ENCODE data around the gene SKAP2.

DNA sequence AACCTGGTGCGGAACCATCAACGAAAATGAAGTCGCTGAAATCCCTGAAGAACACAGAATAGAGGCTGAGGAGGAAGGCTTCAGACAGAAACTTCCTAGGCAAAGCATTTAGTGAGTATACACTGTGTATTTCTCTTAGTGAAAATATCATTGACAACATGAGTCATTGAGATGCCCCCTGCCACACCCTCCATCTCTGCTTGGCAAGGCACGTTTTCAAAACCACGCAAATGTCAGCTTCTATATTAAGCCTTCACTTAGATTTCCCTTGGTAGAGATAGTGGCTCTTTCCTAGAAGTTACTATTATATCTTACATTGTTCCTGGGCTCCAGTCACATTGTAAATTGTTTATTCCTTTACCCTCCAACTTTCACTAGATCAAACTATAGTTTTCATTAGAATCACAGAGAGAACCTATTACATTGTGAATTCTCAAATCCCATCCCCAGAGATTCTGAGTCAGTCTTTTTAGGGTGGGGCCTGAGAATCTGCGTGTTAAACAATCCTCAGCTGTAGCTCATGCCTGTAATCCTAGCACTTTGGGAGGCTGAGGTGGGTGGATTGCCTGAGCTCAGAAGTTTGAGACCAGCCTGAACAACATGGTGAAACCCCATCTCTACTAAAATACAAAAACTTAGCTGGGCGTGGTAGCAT is 4.6 kb upstream of the SKAP2 start:
- TF ChIP-seq, protein P1, sequence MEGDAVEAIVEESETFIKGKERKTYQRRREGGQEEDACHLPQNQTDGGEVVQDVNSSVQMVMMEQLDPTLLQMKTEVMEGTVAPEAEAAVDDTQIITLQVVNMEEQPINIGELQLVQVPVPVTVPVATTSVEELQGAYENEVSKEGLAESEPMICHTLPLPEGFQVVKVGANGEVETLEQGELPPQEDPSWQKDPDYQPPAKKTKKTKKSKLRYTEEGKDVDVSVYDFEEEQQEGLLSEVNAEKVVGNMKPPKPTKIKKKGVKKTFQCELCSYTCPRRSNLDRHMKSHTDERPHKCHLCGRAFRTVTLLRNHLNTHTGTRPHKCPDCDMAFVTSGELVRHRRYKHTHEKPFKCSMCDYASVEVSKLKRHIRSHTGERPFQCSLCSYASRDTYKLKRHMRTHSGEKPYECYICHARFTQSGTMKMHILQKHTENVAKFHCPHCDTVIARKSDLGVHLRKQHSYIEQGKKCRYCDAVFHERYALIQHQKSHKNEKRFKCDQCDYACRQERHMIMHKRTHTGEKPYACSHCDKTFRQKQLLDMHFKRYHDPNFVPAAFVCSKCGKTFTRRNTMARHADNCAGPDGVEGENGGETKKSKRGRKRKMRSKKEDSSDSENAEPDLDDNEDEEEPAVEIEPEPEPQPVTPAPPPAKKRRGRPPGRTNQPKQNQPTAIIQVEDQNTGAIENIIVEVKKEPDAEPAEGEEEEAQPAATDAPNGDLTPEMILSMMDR (IDR thresholded peaks at IDR 0.05), result no peak
- no peak for TF ChIP-seq POLR2AphosphoS5 (IDR thresholded peaks at IDR 0.05; ENCODE audit: low read depth, low read length)
- TF ChIP-seq YY1 (IDR thresholded peaks at IDR 0.05; ENCODE audit: low read depth), result no peak
- TF ChIP-seq TAF1 (IDR thresholded peaks at IDR 0.05; ENCODE audit: borderline replicate concordance, low read depth, low read length), result no peak
- TF ChIP-seq, protein P2, sequence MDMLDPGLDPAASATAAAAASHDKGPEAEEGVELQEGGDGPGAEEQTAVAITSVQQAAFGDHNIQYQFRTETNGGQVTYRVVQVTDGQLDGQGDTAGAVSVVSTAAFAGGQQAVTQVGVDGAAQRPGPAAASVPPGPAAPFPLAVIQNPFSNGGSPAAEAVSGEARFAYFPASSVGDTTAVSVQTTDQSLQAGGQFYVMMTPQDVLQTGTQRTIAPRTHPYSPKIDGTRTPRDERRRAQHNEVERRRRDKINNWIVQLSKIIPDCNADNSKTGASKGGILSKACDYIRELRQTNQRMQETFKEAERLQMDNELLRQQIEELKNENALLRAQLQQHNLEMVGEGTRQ (IDR thresholded peaks at IDR 0.05; ENCODE audit: borderline replicate concordance, low read depth, low read length), result no peak
- TF ChIP-seq, protein P3, sequence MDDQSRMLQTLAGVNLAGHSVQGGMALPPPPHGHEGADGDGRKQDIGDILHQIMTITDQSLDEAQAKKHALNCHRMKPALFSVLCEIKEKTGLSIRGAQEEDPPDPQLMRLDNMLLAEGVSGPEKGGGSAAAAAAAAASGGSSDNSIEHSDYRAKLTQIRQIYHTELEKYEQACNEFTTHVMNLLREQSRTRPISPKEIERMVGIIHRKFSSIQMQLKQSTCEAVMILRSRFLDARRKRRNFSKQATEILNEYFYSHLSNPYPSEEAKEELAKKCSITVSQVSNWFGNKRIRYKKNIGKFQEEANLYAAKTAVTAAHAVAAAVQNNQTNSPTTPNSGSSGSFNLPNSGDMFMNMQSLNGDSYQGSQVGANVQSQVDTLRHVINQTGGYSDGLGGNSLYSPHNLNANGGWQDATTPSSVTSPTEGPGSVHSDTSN (IDR thresholded peaks at IDR 0.05), result no peak
- TF ChIP-seq GABPA (IDR thresholded peaks at IDR 0.05; ENCODE audit: low read depth), result no peak
- no peak for TF ChIP-seq GATA2 (CRISPR knock-in tag; IDR thresholded peaks at IDR 0.05)
- TF ChIP-seq EZH2phosphoT487 (IDR thresholded peaks at IDR 0.05; ENCODE audit: borderline replicate concordance, low read depth), result no peak
- no peak for TF ChIP-seq SMC3 (IDR thresholded peaks at IDR 0.05; ENCODE audit: low read depth, low read length)
- no peak for TF ChIP-seq REST (IDR thresholded peaks at IDR 0.05; ENCODE audit: low read depth, low read length)
- TF ChIP-seq JUND (IDR thresholded peaks at IDR 0.05), result no peak
- TF ChIP-seq, protein P4, sequence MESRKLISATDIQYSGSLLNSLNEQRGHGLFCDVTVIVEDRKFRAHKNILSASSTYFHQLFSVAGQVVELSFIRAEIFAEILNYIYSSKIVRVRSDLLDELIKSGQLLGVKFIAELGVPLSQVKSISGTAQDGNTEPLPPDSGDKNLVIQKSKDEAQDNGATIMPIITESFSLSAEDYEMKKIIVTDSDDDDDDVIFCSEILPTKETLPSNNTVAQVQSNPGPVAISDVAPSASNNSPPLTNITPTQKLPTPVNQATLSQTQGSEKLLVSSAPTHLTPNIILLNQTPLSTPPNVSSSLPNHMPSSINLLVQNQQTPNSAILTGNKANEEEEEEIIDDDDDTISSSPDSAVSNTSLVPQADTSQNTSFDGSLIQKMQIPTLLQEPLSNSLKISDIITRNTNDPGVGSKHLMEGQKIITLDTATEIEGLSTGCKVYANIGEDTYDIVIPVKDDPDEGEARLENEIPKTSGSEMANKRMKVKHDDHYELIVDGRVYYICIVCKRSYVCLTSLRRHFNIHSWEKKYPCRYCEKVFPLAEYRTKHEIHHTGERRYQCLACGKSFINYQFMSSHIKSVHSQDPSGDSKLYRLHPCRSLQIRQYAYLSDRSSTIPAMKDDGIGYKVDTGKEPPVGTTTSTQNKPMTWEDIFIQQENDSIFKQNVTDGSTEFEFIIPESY (IDR thresholded peaks at IDR 0.05; ENCODE audit: borderline replicate concordance, low read depth), result no peak
